ENCODE results near the gene E4F1.

DNA sequence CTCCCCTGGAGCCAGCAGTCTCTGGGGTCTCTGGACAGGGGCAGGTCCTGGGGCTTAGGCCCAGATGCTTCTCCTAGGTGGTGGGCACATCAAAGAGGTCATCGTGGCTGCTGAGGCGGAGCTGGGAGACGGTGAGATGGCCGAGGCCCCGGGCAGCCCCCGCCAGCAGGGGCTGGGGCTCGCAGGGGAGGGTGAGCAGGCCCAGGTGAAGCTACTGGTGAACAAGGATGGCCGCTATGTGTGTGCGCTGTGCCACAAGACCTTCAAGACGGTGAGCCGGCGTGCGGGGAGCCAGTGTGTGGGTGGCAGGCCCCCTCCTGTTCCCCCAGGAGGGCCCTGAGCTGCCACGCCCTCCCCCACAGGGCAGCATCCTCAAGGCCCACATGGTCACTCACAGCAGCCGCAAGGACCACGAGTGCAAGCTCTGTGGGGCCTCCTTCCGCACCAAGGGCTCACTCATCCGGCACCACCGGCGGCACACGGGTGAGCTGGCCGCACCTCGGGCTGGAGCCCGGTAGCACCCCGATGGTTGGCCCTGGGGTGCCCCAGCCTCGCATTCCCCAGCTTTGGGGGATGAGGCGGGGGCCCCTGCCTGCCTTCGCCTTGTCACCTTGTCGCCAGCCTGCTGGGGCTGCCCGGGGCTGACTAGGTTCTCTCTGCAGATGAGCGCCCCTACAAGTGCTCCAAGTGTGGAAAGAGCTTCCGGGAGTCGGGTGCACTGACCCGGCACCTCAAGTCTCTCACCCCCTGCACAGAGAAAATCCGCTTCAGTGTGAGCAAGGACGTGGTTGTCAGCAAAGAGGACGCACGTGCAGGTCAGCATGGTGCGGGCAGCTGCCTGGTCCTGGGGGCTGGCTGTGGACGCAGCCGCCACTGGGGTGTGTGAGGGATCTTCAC lies 9.0 kb downstream of the E4F1 start:
- TF ChIP-seq POLR2A (IDR thresholded peaks at IDR 0.05; ENCODE audit: low read depth, low read length) (no peak), EP300 (IDR thresholded peaks at IDR 0.05; ENCODE audit: borderline replicate concordance in 1 of 2, control insufficient read depth in 1 of 2, low read depth in 2 of 2, low read length in 2 of 2) (no peak), RCOR1 (conservative IDR thresholded peaks at IDR 0.05; ENCODE audit: low read depth, low read length) (no peak), HCFC1 (IDR thresholded peaks at IDR 0.05; ENCODE audit: low read length) (no peak), RAD21 (IDR thresholded peaks at IDR 0.05; ENCODE audit: insufficient read depth, low read depth, low read length) (no peak), RB1 (IDR thresholded peaks at IDR 0.05; ENCODE audit: borderline replicate concordance) (no peak), HDAC6 (IDR thresholded peaks at IDR 0.05; ENCODE audit: unreplicated experiment) (no peak), SUZ12 (IDR thresholded peaks at IDR 0.05; ENCODE audit: unreplicated experiment) (no peak), ZNF274 (IDR thresholded peaks at IDR 0.05; ENCODE audit: insufficient read depth, insufficient read length) (no peak), ATF2 (IDR thresholded peaks at IDR 0.05; ENCODE audit: low read length) (no peak)
- TF ChIP-seq, protein P1, sequence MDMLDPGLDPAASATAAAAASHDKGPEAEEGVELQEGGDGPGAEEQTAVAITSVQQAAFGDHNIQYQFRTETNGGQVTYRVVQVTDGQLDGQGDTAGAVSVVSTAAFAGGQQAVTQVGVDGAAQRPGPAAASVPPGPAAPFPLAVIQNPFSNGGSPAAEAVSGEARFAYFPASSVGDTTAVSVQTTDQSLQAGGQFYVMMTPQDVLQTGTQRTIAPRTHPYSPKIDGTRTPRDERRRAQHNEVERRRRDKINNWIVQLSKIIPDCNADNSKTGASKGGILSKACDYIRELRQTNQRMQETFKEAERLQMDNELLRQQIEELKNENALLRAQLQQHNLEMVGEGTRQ (IDR thresholded peaks at IDR 0.05; ENCODE audit: borderline replicate concordance, low read depth, low read length): no peak
- TF ChIP-seq, protein P2, sequence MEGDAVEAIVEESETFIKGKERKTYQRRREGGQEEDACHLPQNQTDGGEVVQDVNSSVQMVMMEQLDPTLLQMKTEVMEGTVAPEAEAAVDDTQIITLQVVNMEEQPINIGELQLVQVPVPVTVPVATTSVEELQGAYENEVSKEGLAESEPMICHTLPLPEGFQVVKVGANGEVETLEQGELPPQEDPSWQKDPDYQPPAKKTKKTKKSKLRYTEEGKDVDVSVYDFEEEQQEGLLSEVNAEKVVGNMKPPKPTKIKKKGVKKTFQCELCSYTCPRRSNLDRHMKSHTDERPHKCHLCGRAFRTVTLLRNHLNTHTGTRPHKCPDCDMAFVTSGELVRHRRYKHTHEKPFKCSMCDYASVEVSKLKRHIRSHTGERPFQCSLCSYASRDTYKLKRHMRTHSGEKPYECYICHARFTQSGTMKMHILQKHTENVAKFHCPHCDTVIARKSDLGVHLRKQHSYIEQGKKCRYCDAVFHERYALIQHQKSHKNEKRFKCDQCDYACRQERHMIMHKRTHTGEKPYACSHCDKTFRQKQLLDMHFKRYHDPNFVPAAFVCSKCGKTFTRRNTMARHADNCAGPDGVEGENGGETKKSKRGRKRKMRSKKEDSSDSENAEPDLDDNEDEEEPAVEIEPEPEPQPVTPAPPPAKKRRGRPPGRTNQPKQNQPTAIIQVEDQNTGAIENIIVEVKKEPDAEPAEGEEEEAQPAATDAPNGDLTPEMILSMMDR (IDR thresholded peaks at IDR 0.05 in 2 of 3, conservative IDR thresholded peaks at IDR 0.05 in 1 of 3; ENCODE audit: control insufficient read depth in 2 of 3, extremely low read depth in 1 of 3, insufficient read depth in 1 of 3, low read depth in 3 of 3, low read length in 3 of 3): no peak
